HCT116 (cell line): ENCODE data around the gene CIRBP. TPM values are rescaled to one million over a fixed set of nuclear protein-coding genes. Genes with fewer than 3 reads are reported as not detected.

ENCODE experiments used
- ATAC-seq: fragments of 200-7000 bp; cut with Tn5 transposase; 2 replicates; pipeline ENCODE4 v1.9.1; 2020; ENCODE audit warnings: mild to moderate bottlenecking, moderate library complexity
- BruUV-seq: library from RNA; stranded (reverse); fragments of 400-500 nt; replicated peaks from 2 replicates; lab custom pipeline; 2021; lab: Mats Ljungman, UMichigan
- CTCF ChIA-PET: fragments of 300-600 bp; sonication (Branson Sonifier 250); formaldehyde crosslinking; loops from one replicate; lab custom pipeline; 2021; ENCODE audit warnings: antibody characterized with exemption; lab: Charles Lee
- POLR2A ChIA-PET: fragments of 300-600, 350-600 bp; sonication (Branson Sonifier 250); formaldehyde crosslinking; loops from one replicate; lab custom pipeline; 2021; ENCODE audit warnings: antibody characterized with exemption; lab: Charles Lee
- RAD21 ChIA-PET, 2 experiments: fragments of 300-600 bp; sonication (Branson Sonifier 250); formaldehyde crosslinking; loops; one replicate each; lab custom pipeline; 2023; ENCODE audit warnings: low total read pairs in 2 of 2; ENCODE audit not compliant: uncharacterized antibody in 2 of 2, unreplicated experiment in 2 of 2, low non-redundant PET in 1 of 2; lab: Charles Lee
- DNase-seq: peaks from one replicate; pipeline ENCODE4 v3.0.0-alpha.2; 2010; ENCODE audit warnings: low read depth, low spot score
- H2AFZ ChIP-seq: fragments of 200-600 bp; shearing (Covaris generic), sonication (generic); 2 replicates; pipeline ENCODE4 v1.6.1; 2017; ENCODE audit warnings: low read depth, mixed run types, mixed read lengths, antibody characterized with exemption, low read length; ENCODE audit not compliant: poor library complexity, severe bottlenecking
- H3K27ac ChIP-seq: 2 replicates; pipeline ENCODE4 v1.5.1; 2012; ENCODE audit warnings: low read depth, low read length
- H3K27me3 ChIP-seq: fragments of 200-600 bp; sonication (generic); 2 replicates; pipeline ENCODE4 v1.6.1; 2016; ENCODE audit warnings: mixed run types, low read length, mixed read lengths; ENCODE audit not compliant: insufficient read depth
- H3K36me3 ChIP-seq, 2 experiments: fragments of 200-500 bp in 1 of 2; fragments of 200-600 bp in 1 of 2; sonication (Bioruptor generic) in 1 of 2; sonication (generic) in 1 of 2; 2 replicates each; pipeline versions ENCODE4 v1.5.1 to v1.6.1; 2014 to 2016; ENCODE audit warnings: low read length in 2 of 2, inconsistent platforms in 1 of 2, mixed read lengths in 1 of 2, mixed run types in 1 of 2; ENCODE audit not compliant: insufficient read depth in 2 of 2, control insufficient read depth in 1 of 2
- H3K4me1 ChIP-seq, 2 experiments: fragments of 200-600 bp in 1 of 2; sonication (generic) in 1 of 2; 2 replicates each; pipeline versions ENCODE4 v1.5.1 to v1.6.1; 2012 to 2017; ENCODE audit warnings: low read length in 2 of 2, inconsistent platforms in 1 of 2, mild to moderate bottlenecking in 1 of 2, mixed read lengths in 1 of 2, mixed run types in 1 of 2, moderate library complexity in 1 of 2; ENCODE audit not compliant: insufficient read depth in 2 of 2, control insufficient read depth in 1 of 2
- H3K4me2 ChIP-seq: fragments of 200-600 bp; sonication (generic); 2 replicates; pipeline ENCODE4 v1.6.1; 2017; ENCODE audit warnings: mixed run types, low read length, mixed read lengths
- H3K4me3 ChIP-seq, 2 experiments: fragments of 200-600 bp in 1 of 2; sonication (generic) in 1 of 2; replicated peaks in 1 of 2; 2 replicates each; pipeline ENCODE4 v1.5.1; 2011 to 2016; ENCODE audit warnings: low read length in 2 of 2, control low read depth in 1 of 2, low read depth in 1 of 2, mild to moderate bottlenecking in 1 of 2, mixed read lengths in 1 of 2, mixed run types in 1 of 2
- H3K79me2 ChIP-seq: fragments of 200-600 bp; sonication (generic); 2 replicates; pipeline ENCODE4 v1.6.1; 2017; ENCODE audit warnings: mild to moderate bottlenecking, mixed run types, low read length, moderate library complexity, mixed read lengths; ENCODE audit not compliant: insufficient read depth
- H3K9ac ChIP-seq: fragments of 200-600 bp; sonication (generic); 2 replicates; pipeline ENCODE4 v1.6.1; 2016; ENCODE audit warnings: low read length, mixed read lengths
- H3K9me2 ChIP-seq: fragments of 200-600 bp; sonication (generic), shearing (Covaris generic); 2 replicates; pipeline ENCODE4 v1.6.1; 2017; ENCODE audit warnings: mixed run types, mild to moderate bottlenecking, moderate library complexity; ENCODE audit not compliant: insufficient read depth
- H3K9me3 ChIP-seq, 2 experiments: fragments of 200-500 bp in 1 of 2; fragments of 200-600 bp in 1 of 2; sonication (Bioruptor generic) in 1 of 2; sonication (generic) in 1 of 2; 2 replicates each; pipeline ENCODE4 v1.6.1; 2014 to 2017; ENCODE audit warnings: low read length in 2 of 2, mixed read lengths in 2 of 2, inconsistent platforms in 1 of 2, low read depth in 1 of 2, mild to moderate bottlenecking in 1 of 2, mixed run types in 1 of 2, moderate library complexity in 1 of 2; ENCODE audit not compliant: control insufficient read depth in 1 of 2, insufficient read depth in 1 of 2
- H4K20me1 ChIP-seq: fragments of 200-600 bp; sonication (generic), shearing (Covaris generic); 2 replicates; pipeline ENCODE4 v1.6.1; 2017; ENCODE audit warnings: mixed run types, mild to moderate bottlenecking, moderate library complexity; ENCODE audit not compliant: insufficient read depth
- CBX3 ChIP-seq: IDR thresholded peaks from 2 replicates; pipeline ENCODE4 v1.6.1; 2012; ENCODE audit warnings: low read depth
- EGR1 ChIP-seq: IDR thresholded peaks from 2 replicates; pipeline ENCODE4 v1.6.1; 2012; ENCODE audit warnings: low read depth
- EZH2 ChIP-seq: fragments of 200-600 bp; sonication (generic); IDR thresholded peaks from 2 replicates; pipeline ENCODE4 v1.6.1; 2017; ENCODE audit warnings: antibody characterized with exemption, mixed run types
- FOSL1 ChIP-seq: IDR thresholded peaks from 2 replicates; pipeline ENCODE4 v1.6.1; 2012; ENCODE audit warnings: low read depth
- REST ChIP-seq: IDR thresholded peaks from 2 replicates; pipeline ENCODE4 v1.6.1; 2012; ENCODE audit warnings: low read depth
- SP1 ChIP-seq: IDR thresholded peaks from 2 replicates; pipeline ENCODE4 v1.6.1; 2012; ENCODE audit warnings: low read depth
- SRF ChIP-seq: IDR thresholded peaks from 2 replicates; pipeline ENCODE4 v1.6.1; 2012; ENCODE audit warnings: low read depth
- TCF7L2 ChIP-seq: IDR thresholded peaks from 2 replicates; pipeline ENCODE4 v1.7.0; 2011; ENCODE audit warnings: borderline replicate concordance, inconsistent platforms; ENCODE audit not compliant: insufficient read depth, insufficient read length; ENCODE audit errors: extremely low read depth
- YY1 ChIP-seq: IDR thresholded peaks from 2 replicates; pipeline ENCODE4 v1.6.1; 2011; ENCODE audit warnings: low read length, low read depth, moderate library complexity, mild to moderate bottlenecking; ENCODE audit not compliant: insufficient replicate concordance; ENCODE audit errors: extremely low read depth
- ZBTB33 ChIP-seq: IDR thresholded peaks from 2 replicates; pipeline ENCODE4 v1.6.1; 2011; ENCODE audit warnings: mild to moderate bottlenecking, low read length, moderate library complexity; ENCODE audit not compliant: insufficient replicate concordance; ENCODE audit errors: extremely low read depth
- ZNF274 ChIP-seq: fragments of 200-500 bp; sonication (Bioruptor generic); IDR thresholded peaks from 2 replicates; pipeline ENCODE4 v1.6.1; 2014; ENCODE audit warnings: mild to moderate bottlenecking, low read depth, low read length, inconsistent platforms
- intact Hi-C: fragments of 100-400 bp; cut with micrococcal nuclease; formaldehyde crosslinking; loops from 2 replicates; pipeline ENCODE4 v1.10.0; 2022
- total RNA-seq: library from RNA; stranded (reverse); gene quantifications from one replicate; pipeline ENCODE4 v1.2.1, GENCODE V29; 2021; ENCODE audit not compliant: unreplicated experiment

CIRBP gene
- total RNA-seq, 1 experiment from 2014 or later: 276 TPM

GRCh38 chr19:1272423-1273262 lies 3.5 kb downstream of the CIRBP start:
- ChIA-PET POLR2A (interaction anchor here (0.6 to 2.1 kb wide), 6 partner anchors 9 to 31 kb away, joined by 3 to 12 read pairs (median 5); partner anchors contain the start of gene ATP5F1D), RAD21 (no interaction called here), CTCF (interaction anchor here (2.7 kb wide), 1 partner anchor 29 kb away, joined by 31 read pairs; no protein-coding TSS in a partner anchor)
- DNase-seq: no peak
- TF ChIP-seq SP1 (no peak), FOSL1 (no peak), CBX3 (no peak), REST (no peak), ZNF274 (no peak), TCF7L2 (no peak), EGR1 (no peak), EZH2 (no peak), ZBTB33 (no peak), SRF (no peak), YY1 (no peak)
- H3K4me3 ChIP-seq: no peak overlapping the region
- peak overlapping the region; percentile 100 for H3K27ac ChIP-seq
- 0 out of 2 replicates have a peak overlapping the region, but pooled peaks have one; percentile 98 for H3K9ac ChIP-seq
- H3K4me2 ChIP-seq: 0 out of 2 replicates have a peak overlapping the region, but pooled peaks have one; percentile 99
- peaks cover 35 to 72% of the 10 kb centered on the region in 2 experiments for H3K4me1 ChIP-seq
- ATAC-seq: no peak
- H3K9me3 ChIP-seq: no peaks in the 10 kb centered on the region
- H3K27me3 ChIP-seq: no peaks in the 10 kb centered on the region
- H3K36me3 ChIP-seq: peaks cover 27 to 33% of the 10 kb centered on the region in 2 experiments; a peak in 3 of 4 replicates
- intact Hi-C loops: loop anchor here (10.0 kb wide), 1 partner anchor 132 kb away; the partner anchor contains the start of genes DAZAP1 and GAMT
- H2AFZ ChIP-seq: no peak overlapping the region
- no peaks in the 10 kb centered on the region for H4K20me1 ChIP-seq
- no TSS peak for BruUV-seq
- no peaks in the 10 kb centered on the region for H3K9me2 ChIP-seq
- H3K79me2 ChIP-seq: peaks cover 72% of the 10 kb centered on the region
